HL-60 (cell line): ENCODE measurements around the gene TMPRSS9.

Experiments
- DNase-seq, 2 experiments: peaks; one replicate each; pipeline ENCODE4 v3.0.0-alpha.2; 2010 to 2020; ENCODE audit warnings: low read depth in 1 of 2, low spot score in 1 of 2
- H3K27ac ChIP-seq: fragments of 250-450 bp; sonication (Bioruptor Pico); replicated peaks from 2 replicates; pipeline ENCODE4 v1.5.1; 2020; ENCODE audit warnings: mild to moderate bottlenecking, moderate library complexity
- H3K27me3 ChIP-seq: fragments of 250-450 bp; sonication (Bioruptor Pico); 2 replicates; pipeline ENCODE4 v1.5.1; 2021; ENCODE audit warnings: mild to moderate bottlenecking, moderate library complexity; ENCODE audit not compliant: insufficient read depth, poor library complexity, severe bottlenecking
- H3K4me3 ChIP-seq: replicated peaks from 2 replicates; pipeline ENCODE4 v1.5.1; 2011; ENCODE audit warnings: mild to moderate bottlenecking, control low read depth, low read length; ENCODE audit not compliant: insufficient read depth
- GABPA ChIP-seq: IDR thresholded peaks from 2 replicates; pipeline ENCODE4 v1.6.1; 2012; ENCODE audit warnings: low read depth
- POLR2AphosphoS5 ChIP-seq: IDR thresholded peaks from 2 replicates; pipeline ENCODE4 v1.6.1; 2012; ENCODE audit warnings: low read depth
- SPI1 ChIP-seq: IDR thresholded peaks from 2 replicates; pipeline ENCODE4 v1.6.1; 2012; ENCODE audit warnings: low read depth, mild to moderate bottlenecking, borderline replicate concordance
- long read RNA-seq: library from polyadenylated mRNA; unstranded; transcript quantifications from one replicate; pipeline ENCODE4 v2.0.0, GENCODE V29; 2020
- TF ChIP-seq, protein P1 (sequence below): IDR thresholded peaks from 2 replicates; pipeline ENCODE4 v1.6.1; 2012; ENCODE audit warnings: low read depth; ENCODE audit not compliant: insufficient replicate concordance
- TF ChIP-seq, protein P2 (sequence below): IDR thresholded peaks from one replicate; pipeline ENCODE4 v1.5.1; 2011; ENCODE audit warnings: low read length, control low read depth, inconsistent platforms; ENCODE audit not compliant: insufficient read depth

The TMPRSS9 gene
- long read RNA-seq, partial matches to known transcripts = 0 of 2 reads
- long read RNA-seq, other reads (novel, unspliced or antisense) = 2 of 2 reads

DNA sequence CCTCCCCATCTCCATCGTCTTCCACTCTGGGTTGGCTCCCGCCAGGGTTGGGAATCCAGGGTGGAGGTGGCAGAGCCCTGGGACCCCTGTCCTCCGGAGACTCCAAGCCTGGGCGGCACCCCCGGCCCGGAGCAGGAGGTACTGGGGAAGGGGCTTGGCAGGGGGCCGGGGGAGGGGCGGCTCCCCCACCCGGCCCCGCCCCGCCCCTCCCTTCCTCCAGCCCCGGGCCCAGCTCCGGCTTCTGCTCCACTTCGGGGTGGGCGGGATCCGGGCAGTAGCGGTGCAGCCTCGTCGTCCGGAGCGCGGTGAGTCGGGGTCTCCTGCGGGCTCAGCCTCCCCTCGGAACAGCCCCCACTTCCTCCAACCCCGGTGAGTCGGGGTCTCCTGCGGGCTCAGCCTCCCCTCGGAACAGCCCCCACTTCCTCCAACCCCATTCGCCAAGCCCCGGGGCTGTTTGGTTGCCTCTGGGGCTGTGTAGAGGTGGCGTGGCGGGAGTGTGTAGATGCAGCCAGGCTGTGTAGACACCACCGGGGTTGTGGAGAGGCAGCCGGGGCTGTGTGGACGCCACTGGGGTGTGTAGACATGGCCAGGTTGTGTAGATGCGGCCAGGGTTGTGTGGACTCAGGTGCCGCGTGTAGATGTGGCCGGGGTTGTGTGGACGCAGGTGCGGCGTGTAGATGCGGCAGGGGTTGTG, at the start of gene TMPRSS9:
TSS of gene TMPRSS9 (plus strand) at position 274 of the 694 bp plus-strand sequence. CDS start 29,521 bp downstream, outside the sequence.
- H3K4me3 ChIP-seq = no peak within 1 kb of the TSS
- TF ChIP-seq, protein P1, sequence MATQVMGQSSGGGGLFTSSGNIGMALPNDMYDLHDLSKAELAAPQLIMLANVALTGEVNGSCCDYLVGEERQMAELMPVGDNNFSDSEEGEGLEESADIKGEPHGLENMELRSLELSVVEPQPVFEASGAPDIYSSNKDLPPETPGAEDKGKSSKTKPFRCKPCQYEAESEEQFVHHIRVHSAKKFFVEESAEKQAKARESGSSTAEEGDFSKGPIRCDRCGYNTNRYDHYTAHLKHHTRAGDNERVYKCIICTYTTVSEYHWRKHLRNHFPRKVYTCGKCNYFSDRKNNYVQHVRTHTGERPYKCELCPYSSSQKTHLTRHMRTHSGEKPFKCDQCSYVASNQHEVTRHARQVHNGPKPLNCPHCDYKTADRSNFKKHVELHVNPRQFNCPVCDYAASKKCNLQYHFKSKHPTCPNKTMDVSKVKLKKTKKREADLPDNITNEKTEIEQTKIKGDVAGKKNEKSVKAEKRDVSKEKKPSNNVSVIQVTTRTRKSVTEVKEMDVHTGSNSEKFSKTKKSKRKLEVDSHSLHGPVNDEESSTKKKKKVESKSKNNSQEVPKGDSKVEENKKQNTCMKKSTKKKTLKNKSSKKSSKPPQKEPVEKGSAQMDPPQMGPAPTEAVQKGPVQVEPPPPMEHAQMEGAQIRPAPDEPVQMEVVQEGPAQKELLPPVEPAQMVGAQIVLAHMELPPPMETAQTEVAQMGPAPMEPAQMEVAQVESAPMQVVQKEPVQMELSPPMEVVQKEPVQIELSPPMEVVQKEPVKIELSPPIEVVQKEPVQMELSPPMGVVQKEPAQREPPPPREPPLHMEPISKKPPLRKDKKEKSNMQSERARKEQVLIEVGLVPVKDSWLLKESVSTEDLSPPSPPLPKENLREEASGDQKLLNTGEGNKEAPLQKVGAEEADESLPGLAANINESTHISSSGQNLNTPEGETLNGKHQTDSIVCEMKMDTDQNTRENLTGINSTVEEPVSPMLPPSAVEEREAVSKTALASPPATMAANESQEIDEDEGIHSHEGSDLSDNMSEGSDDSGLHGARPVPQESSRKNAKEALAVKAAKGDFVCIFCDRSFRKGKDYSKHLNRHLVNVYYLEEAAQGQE = no peak
- TF ChIP-seq POLR2AphosphoS5 (no peak), SPI1 (no peak), GABPA (no peak)
- TF ChIP-seq, protein P2, sequence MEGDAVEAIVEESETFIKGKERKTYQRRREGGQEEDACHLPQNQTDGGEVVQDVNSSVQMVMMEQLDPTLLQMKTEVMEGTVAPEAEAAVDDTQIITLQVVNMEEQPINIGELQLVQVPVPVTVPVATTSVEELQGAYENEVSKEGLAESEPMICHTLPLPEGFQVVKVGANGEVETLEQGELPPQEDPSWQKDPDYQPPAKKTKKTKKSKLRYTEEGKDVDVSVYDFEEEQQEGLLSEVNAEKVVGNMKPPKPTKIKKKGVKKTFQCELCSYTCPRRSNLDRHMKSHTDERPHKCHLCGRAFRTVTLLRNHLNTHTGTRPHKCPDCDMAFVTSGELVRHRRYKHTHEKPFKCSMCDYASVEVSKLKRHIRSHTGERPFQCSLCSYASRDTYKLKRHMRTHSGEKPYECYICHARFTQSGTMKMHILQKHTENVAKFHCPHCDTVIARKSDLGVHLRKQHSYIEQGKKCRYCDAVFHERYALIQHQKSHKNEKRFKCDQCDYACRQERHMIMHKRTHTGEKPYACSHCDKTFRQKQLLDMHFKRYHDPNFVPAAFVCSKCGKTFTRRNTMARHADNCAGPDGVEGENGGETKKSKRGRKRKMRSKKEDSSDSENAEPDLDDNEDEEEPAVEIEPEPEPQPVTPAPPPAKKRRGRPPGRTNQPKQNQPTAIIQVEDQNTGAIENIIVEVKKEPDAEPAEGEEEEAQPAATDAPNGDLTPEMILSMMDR = no peak
- no peak within 1 kb of the TSS for H3K27ac ChIP-seq
- DNase-seq = no peak
- peaks cover 22% of the 10 kb centered on the region for H3K27me3 ChIP-seq

DNA sequence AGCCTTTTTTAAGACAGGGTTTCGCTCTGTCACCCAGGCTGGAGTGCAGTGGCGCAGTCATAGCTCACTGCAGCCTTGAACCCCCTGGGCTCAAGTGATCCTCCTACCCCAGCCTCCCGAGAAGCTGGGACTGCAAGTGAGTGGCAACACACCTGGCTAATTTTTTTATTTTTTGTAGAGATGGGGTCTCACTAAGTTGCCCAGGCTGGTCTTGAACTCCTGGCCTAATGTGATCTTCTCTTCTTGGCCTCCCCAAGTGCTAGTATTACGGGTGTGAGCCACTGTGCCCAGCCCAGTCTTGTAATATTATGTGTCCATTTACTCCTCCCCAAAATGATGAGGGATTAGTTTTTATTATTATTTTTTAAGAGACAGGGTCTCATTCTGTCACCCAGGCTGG, 49.0 kb upstream of the TMPRSS9 start:
- Histone ChIP-seq H3K27me3 (peaks cover 14% of the 10 kb centered on the region), H3K27ac (no peak overlapping the region), H3K4me3 (no peak overlapping the region)
- DNase-seq = no peak
- TF ChIP-seq GABPA = no peak
- TF ChIP-seq, protein P1 = no peak
- no peak for TF ChIP-seq SPI1
- no peak for TF ChIP-seq POLR2AphosphoS5
- TF ChIP-seq, protein P2 = no peak

DNA sequence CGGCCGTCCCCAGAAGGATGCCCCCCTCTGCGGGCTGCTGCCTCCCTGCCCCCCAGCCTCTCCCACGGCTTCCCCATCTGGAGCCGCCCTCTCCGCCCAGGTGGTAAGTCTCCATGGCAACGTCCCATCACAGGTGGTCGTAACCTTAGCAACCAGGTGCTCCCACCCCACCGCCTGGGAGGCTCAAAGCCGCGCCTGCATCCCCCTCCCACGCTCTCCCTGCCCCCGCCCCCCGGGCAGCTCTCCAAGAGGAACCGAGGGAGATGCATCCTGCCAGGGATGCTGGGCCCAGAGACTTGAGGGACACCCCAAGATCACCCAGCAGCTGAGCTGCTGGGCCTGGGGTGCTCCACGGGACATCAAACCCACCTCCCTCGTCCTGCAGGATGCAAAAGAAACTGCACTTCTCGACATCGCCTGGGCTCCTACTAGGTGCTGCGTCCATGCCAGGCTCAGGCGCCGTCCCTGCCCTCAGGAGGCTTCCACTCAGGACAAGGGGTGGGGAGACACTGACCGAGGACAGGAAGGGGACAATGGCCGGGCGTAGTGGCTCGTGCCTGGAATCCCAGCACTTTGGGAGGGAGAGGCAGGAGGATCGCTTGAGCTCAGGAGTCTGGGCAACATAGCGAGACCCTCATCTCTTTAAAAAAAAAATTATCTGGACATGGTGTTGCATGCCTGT, 47.1 kb upstream of the TMPRSS9 start:
- no peak overlapping the region for H3K4me3 ChIP-seq
- H3K27ac ChIP-seq = no peak overlapping the region
- H3K27me3 ChIP-seq = no peaks in the 10 kb centered on the region
- no peak for DNase-seq
- no peak for TF ChIP-seq GABPA
- TF ChIP-seq POLR2AphosphoS5 = no peak
- TF ChIP-seq, protein P2 = no peak
- TF ChIP-seq SPI1 = no peak
- TF ChIP-seq, protein P1 = no peak
